AG09309 (cell line): ENCODE measurements around the gene SAMD4A.

ENCODE experiments used
- DNase-seq: peaks from one replicate; pipeline ENCODE4 v3.0.0-alpha.2; 2010; ENCODE audit warnings: low read depth
- H3K4me3 ChIP-seq: 2 replicates; pipeline ENCODE4 v1.5.1; 2011; ENCODE audit warnings: mild to moderate bottlenecking, low read depth, low read length, moderate library complexity; ENCODE audit not compliant: control insufficient read depth
- TF ChIP-seq, protein P1 (sequence below): IDR thresholded peaks from 2 replicates; pipeline ENCODE4 v1.5.1; 2011; ENCODE audit warnings: mild to moderate bottlenecking, low read depth, low read length, inconsistent platforms; ENCODE audit not compliant: insufficient read depth, control insufficient read depth; ENCODE audit errors: missing control alignments

The SAMD4A gene

DNA sequence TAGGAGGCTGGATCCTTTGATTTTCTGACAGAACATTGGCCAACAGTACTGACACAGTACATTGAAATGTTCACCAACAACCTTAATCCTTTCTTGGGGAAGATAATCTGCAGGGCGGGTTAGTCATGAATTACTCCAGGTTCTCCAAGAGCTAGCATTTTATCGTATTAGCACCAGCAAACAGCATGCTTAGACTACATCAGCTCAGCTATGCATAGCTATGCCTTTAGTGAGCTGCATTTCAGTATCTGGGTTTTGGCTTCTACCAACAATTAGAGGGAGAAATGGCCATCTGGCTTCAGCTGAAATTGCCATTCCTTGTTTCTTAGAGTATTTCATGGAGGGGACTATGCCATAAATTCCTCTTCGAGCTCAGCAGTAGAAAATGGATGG, 33.8 kb downstream of the SAMD4A start:
- peak; percentile 59 for DNase-seq
- no peak overlapping the region for H3K4me3 ChIP-seq
- TF ChIP-seq, protein P1, sequence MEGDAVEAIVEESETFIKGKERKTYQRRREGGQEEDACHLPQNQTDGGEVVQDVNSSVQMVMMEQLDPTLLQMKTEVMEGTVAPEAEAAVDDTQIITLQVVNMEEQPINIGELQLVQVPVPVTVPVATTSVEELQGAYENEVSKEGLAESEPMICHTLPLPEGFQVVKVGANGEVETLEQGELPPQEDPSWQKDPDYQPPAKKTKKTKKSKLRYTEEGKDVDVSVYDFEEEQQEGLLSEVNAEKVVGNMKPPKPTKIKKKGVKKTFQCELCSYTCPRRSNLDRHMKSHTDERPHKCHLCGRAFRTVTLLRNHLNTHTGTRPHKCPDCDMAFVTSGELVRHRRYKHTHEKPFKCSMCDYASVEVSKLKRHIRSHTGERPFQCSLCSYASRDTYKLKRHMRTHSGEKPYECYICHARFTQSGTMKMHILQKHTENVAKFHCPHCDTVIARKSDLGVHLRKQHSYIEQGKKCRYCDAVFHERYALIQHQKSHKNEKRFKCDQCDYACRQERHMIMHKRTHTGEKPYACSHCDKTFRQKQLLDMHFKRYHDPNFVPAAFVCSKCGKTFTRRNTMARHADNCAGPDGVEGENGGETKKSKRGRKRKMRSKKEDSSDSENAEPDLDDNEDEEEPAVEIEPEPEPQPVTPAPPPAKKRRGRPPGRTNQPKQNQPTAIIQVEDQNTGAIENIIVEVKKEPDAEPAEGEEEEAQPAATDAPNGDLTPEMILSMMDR = no peak

GRCh38 chr14:54603362-54603761, 36.4 kb downstream of the SAMD4A start:
- H3K4me3 ChIP-seq = no peak overlapping the region
- TF ChIP-seq, protein P1 = no peak
- DNase-seq = no peak

DNA sequence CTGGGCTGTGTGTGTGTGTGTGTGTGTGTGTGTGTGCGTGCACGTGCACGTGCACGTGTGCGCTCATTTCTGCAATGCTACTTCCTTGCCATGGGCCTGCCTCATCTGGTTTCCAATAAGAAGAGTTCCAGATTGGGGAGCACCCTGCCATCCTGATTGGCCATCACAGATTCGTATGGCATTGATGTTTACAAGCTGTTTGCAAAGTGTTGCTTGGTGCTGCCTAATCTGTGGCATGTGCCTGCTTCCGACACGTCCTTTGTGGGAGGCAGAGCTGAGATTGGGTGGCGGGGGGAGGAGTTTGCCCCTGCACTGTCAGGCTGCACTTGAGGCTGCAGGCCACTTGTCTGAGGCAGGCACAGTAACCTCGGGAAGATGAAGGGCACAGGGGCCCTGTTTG, 39.2 kb downstream of the SAMD4A start:
- DNase-seq = no peak
- TF ChIP-seq, protein P1 = no peak
- H3K4me3 ChIP-seq = no peak overlapping the region

DNA sequence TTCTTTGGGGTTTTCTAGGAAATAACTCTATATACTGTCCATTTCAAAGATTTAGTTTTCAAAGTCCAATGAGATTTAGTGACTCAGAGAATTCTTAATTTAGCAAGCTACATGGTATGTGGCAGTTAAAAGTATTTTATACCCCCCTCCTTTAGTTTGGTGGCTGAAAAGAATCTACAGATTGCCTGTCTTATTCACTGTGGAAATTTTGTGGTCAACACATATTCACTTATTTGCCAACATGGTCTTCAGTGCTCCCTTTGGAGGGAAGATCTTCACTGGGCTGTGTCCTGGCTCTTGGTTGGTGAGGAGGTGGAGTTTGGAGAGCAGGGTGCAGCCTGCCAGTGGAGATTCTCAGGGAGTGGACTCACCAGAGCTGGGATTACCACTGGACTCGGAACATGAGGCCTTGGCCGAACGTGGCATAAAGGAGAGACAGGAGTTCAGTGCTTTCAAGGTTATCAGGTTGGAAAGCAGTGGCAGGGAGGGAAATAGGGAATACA, 39.8 kb downstream of the SAMD4A start:
- TF ChIP-seq, protein P1 = no peak
- peak; percentile 92 for DNase-seq
- H3K4me3 ChIP-seq = no peak overlapping the region; the same call in 1 of the 2 replicates

DNA sequence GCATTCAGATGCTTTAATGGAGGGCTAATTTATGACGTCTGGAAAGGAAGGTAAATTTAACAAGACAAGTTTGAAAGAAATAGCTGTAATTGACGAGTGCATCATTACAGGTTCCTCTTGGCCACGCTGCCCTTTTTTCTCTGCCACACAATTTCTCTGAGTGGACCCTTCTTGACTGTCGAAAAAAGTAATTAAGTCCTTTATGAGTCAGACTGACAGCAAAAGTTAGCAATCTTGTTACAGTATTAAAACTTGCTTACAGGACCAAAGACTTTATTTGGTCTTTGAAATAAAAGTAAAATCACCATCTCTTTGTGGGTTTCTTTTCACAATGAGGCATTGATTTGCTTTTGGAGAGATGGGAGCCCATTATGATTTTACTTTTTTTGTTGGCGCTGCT, 42.6 kb downstream of the SAMD4A start:
- TF ChIP-seq, protein P1 = no peak
- H3K4me3 ChIP-seq = no peak overlapping the region
- no peak for DNase-seq

GRCh38 chr14:54610051-54610977, 43.4 kb downstream of the SAMD4A start:
- TF ChIP-seq, protein P1 = no peak
- DNase-seq = no peak
- H3K4me3 ChIP-seq = no peak overlapping the region
